Upper lobe of right lung (tissue), 1 donor: ENCODE results near the gene CISH. TPM values are rescaled to one million over a fixed set of nuclear protein-coding genes. Genes with fewer than 3 reads are reported as not detected.

Experiments
- ATAC-seq: fragments of 200-7000 bp; cut with Tn5 transposase; one replicate; pipeline ENCODE4 v1.9.1; 2020; ENCODE audit warnings: mild to moderate bottlenecking, moderate library complexity
- DNase-seq: peaks from one replicate; pipeline ENCODE4 v3.0.0-alpha.2; 2020
- H3K27ac ChIP-seq: fragments of 200-600 bp; one replicate; pipeline ENCODE4 v1.8.0; 2022
- H3K27me3 ChIP-seq: fragments of 200-600 bp; one replicate; pipeline ENCODE4 v1.8.0; 2022; ENCODE audit warnings: mild to moderate bottlenecking
- H3K36me3 ChIP-seq: fragments of 200-600 bp; one replicate; pipeline ENCODE4 v1.8.0; 2022
- H3K4me1 ChIP-seq: fragments of 200-600 bp; one replicate; pipeline ENCODE4 v1.8.0; 2022
- H3K4me3 ChIP-seq: fragments of 200-600 bp; one replicate; pipeline ENCODE4 v1.8.0; 2022; ENCODE audit warnings: mild to moderate bottlenecking
- H3K9me3 ChIP-seq: fragments of 200-600 bp; one replicate; pipeline ENCODE4 v1.8.0; 2022
- CTCF ChIP-seq: fragments of 200-600 bp; IDR thresholded peaks from one replicate; pipeline ENCODE4 v1.8.0; 2022; ENCODE audit warnings: antibody characterized with exemption
- intact Hi-C: fragments of 100-400 bp; cut with DNase I; formaldehyde crosslinking; loops from one replicate; pipeline ENCODE4 v1.11.0; 2022
- total RNA-seq: library from RNA; stranded (reverse); fragmentation: NEBNext Ultra II Directional; extraction: Animal tissue kit (Norgen Biotek cat#: 25700); gene quantifications from one replicate; pipeline ENCODE4 v1.2.1, GENCODE V29; 2021
- donor health status: DM: no; HTN: yes; CAD: no; lungs with severe emphysema.

Gene CISH
- total RNA-seq, 1 donor from 2014 or later, result 71.6 TPM

GRCh38 chr3:50585919-50586762 is 25.4 kb downstream of the CISH start:
- Histone ChIP-seq H3K36me3 (peaks cover 7% of the 10 kb centered on the region), H3K27ac (peak overlapping the region; percentile 87), H3K27me3 (no peaks in the 10 kb centered on the region), H3K9me3 (no peaks in the 10 kb centered on the region), H3K4me3 (no peak overlapping the region), H3K4me1 (peaks cover 59% of the 10 kb centered on the region)
- no peak for DNase-seq
- TF ChIP-seq CTCF, result no peak
- intact Hi-C loops, result no loop called here
- ATAC-seq, result no peak

DNA sequence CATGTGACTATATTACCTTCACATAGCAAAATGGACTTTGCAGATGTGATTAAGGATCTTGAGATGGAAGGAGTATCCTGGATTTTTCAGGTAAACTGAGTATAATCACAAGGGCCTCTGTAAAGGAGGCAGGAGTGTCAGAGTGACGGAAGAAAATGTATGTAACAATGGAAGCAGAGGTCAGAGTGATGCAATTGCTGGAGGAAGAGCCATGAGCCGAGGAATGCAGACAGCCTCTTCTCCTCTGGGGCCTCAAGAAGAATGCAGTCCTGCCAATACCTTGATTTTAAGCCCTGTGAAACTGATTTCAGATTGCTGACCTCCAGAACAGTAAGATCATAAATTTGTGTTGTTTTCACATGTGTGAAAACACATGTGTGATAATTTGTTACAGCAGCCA is 27.2 kb downstream of the CISH start:
- Histone ChIP-seq H3K27me3 (no peaks in the 10 kb centered on the region), H3K27ac (peak overlapping the region; percentile 87), H3K4me3 (no peak overlapping the region), H3K36me3 (peaks cover 15% of the 10 kb centered on the region), H3K4me1 (peaks cover 50% of the 10 kb centered on the region), H3K9me3 (no peaks in the 10 kb centered on the region)
- intact Hi-C loops, result no loop called here
- no peak for TF ChIP-seq CTCF
- DNase-seq, result no peak
- ATAC-seq, result peak; percentile 2

DNA sequence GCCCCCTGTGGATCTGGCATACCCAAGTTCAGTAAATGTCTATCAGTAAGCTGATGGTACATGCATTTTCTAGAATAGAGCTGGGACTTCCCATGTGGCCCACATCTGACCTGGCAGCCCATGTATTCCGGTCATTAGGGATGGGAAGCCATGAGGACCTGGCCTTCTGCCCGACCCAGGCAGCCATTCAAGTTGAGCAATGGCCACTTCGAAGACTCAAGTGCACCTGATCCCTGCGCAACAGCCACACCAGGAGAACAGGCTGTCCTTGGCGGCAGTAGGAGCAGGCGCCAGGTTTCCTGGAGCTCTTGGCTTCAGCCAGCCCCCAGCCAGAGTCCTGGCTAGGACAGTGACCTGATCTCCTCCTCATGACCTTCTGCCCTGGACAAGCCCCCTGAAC is 27.7 kb downstream of the CISH start:
- Histone ChIP-seq H3K36me3 (peaks cover 15% of the 10 kb centered on the region), H3K27ac (peak overlapping the region; percentile 87), H3K27me3 (no peaks in the 10 kb centered on the region), H3K9me3 (no peaks in the 10 kb centered on the region), H3K4me3 (no peak overlapping the region), H3K4me1 (peaks cover 47% of the 10 kb centered on the region)
- TF ChIP-seq CTCF, result no peak
- intact Hi-C loops, result no loop called here
- DNase-seq (peak; percentile 93), ATAC-seq (peak; percentile 81)

DNA sequence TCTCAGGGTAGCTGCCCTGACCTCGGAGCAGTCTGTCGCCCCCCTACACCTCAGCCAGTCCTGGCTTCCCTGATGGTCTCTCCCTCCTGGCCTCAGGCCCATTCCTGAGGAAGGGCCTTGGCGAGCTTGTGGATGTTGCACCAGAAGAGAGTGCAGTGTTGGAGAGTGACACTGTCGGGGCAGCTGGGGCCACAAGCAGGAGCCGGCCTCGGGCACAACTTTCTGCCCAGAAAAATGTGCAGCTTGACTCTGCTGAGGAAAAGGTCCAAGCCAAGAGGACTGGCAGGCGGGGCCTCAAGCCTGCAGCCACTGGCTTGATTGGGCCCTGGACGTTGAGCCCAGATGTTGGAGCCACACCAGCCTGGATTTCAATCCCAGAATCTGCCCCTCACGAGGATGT is 29.5 kb downstream of the CISH start:
- Histone ChIP-seq H3K27ac (peak overlapping the region; percentile 74), H3K27me3 (no peaks in the 10 kb centered on the region), H3K36me3 (peaks cover 26% of the 10 kb centered on the region), H3K4me1 (peaks cover 40% of the 10 kb centered on the region), H3K4me3 (no peak overlapping the region), H3K9me3 (no peaks in the 10 kb centered on the region)
- ATAC-seq, result no peak
- no peak for TF ChIP-seq CTCF
- DNase-seq, result no peak
- intact Hi-C loops, result no loop called here

- peaks cover 40% of the 10 kb centered on the region for H3K4me1 ChIP-seq
- DNase-seq (no peak), ATAC-seq (peak; percentile 1)
- H3K27me3 ChIP-seq, result no peaks in the 10 kb centered on the region
- peaks cover 32% of the 10 kb centered on the region for H3K36me3 ChIP-seq
- no peak for TF ChIP-seq CTCF
- no peak overlapping the region for H3K4me3 ChIP-seq
- H3K9me3 ChIP-seq, result no peaks in the 10 kb centered on the region
- H3K27ac ChIP-seq, result peak overlapping the region; percentile 42
- intact Hi-C loops, result no loop called here
Observed at GRCh38 chr3:50581459-50581842, 30.1 kb downstream of the CISH start.
